Heart left ventricle (tissue), 16 donors: ENCODE results near the gene MICAL3. TPM values are rescaled to one million over a fixed set of nuclear protein-coding genes. Genes with fewer than 3 reads are reported as not detected.

Source experiments
- ATAC-seq, 4 donors: fragments of 200-7000 bp; cut with Tn5 transposase; one replicate each; pipeline ENCODE4 v1.9.1; 2020 to 2022; ENCODE audit warnings: moderate library complexity in 4 of 4, mild to moderate bottlenecking in 3 of 4, moderate number of reproducible peaks in 1 of 4
- DNase-seq, 5 donors: peaks; one replicate each; pipeline ENCODE4 v3.0.0-alpha.2; 2020
- H3K27ac ChIP-seq, 12 donors: fragments of 200-600 bp; sonication (generic) in 4 of 12; one replicate each; pipeline versions ENCODE4 v1.5.0 to v1.8.0; 2016 to 2022; ENCODE audit warnings: mild to moderate bottlenecking in 2 of 12
- H3K27me3 ChIP-seq, 9 donors: fragments of 200-600 bp; sonication (generic) in 2 of 9; one replicate each; pipeline versions ENCODE4 v1.5.1 to v1.8.0; 2016 to 2022; ENCODE audit warnings: mild to moderate bottlenecking in 3 of 9
- H3K36me3 ChIP-seq, 9 donors: fragments of 200-600 bp; sonication (generic) in 2 of 9; one replicate each; pipeline versions ENCODE4 v1.5.0 to v1.8.0; 2018 to 2022; ENCODE audit warnings: mild to moderate bottlenecking in 2 of 9
- H3K4me1 ChIP-seq, 12 donors: fragments of 200-600 bp; sonication (generic) in 4 of 12; one replicate each; pipeline versions ENCODE4 v1.5.0 to v1.8.0; 2016 to 2022; ENCODE audit warnings: mild to moderate bottlenecking in 3 of 12
- H3K4me3 ChIP-seq, 12 donors: fragments of 200-600 bp; sonication (generic) in 4 of 12; one replicate each; pipeline versions ENCODE4 v1.5.0 to v1.8.0; 2017 to 2022; ENCODE audit warnings: mild to moderate bottlenecking in 9 of 12, moderate library complexity in 4 of 12
- H3K9me3 ChIP-seq, 12 donors: fragments of 200-600 bp; sonication (generic) in 4 of 12; one replicate each; pipeline versions ENCODE4 v1.5.0 to v1.8.0; 2016 to 2022; ENCODE audit warnings: mild to moderate bottlenecking in 1 of 12
- CTCF ChIP-seq, 12 donors: fragments of 200-600 bp; sonication (generic) in 4 of 12; IDR thresholded peaks; one replicate each; pipeline versions ENCODE4 v1.5.0 to v1.8.0; 2018 to 2022; ENCODE audit warnings: antibody characterized with exemption in 12 of 12, mild to moderate bottlenecking in 5 of 12
- POLR2A ChIP-seq, 2 donors: fragments of 450-650 bp; IDR thresholded peaks; one replicate each; pipeline ENCODE4 v1.6.1; 2017; ENCODE audit warnings: antibody characterized with exemption in 2 of 2, mild to moderate bottlenecking in 2 of 2, moderate library complexity in 2 of 2
- WGBS, 4 donors: extraction: QIAGEN DNeasy Blood & Tissue Kit in 2 of 4; methylation state at CpG; one replicate each; pipeline versions ENCODE4 v1.1.5 to v1.1.7; 2013 to 2018; 5-methylcytosine and 5-hydroxymethylcytosine counted together
- intact Hi-C, 10 donors: fragments of 100-400 bp; cut with DNase I; formaldehyde crosslinking; loops; one replicate each; pipeline versions ENCODE4 v1.11.1 to v1.14.2; 2022
- polyA plus RNA-seq, 2 donors: library from polyadenylated mRNA; stranded (reverse); fragments of 200-250 nt; gene quantifications; one replicate each; pipeline ENCODE4 v1.2.3, GENCODE V29; 2013
- total RNA-seq, 9 donors: library from RNA; depleted of rRNA in 2 of 9; stranded (reverse); fragments of >200 nt in 2 of 9; fragmentation: NEBNext Ultra II Directional in 3 of 9; extraction: Animal tissue kit (Norgen Biotek cat#: 25700) in 3 of 9; gene quantifications; one replicate each; pipeline versions ENCODE4 v1.1.0 to v1.2.4, GENCODE V29; 2016 to 2023
- donor health status: ischemic (EF 13 %, LVEDD 7.1; RV severe dilation, severe dysfunction).
- donor health status: healthy with polysubstance abuse.
- donor health status: DM: no; HTN: yes; CAD: no.
- donor health status: DM: no; HTN: no; CAD: no.
- donor health status: ischemic (EF 25% LVEDD 6.9; RV normal size, moderate dysfunction).
- donor health status: ischemic (EF 25% LVEDD 5.7; RV mildly dilated, moderate dysfunction).
- donor health status: healthy.
- donor health status: DM: yes; HTN: yes; CAD: no.
- donor health status: ischemic (EF 35%, LVEDD 5.7; RV mildly dilated, moderate dysfunction).
- donor health status: nonischemic (EF 11% LVEDD 7.7; RV severe dilation, severe dysfunction).
- donor health status: DM: yes; HTN: yes; CAD: no.
- donor health status: PGD.
- donor health status: ischemic (EF 29% LVEDD 5.4; RV normal size, mild dysfunction).
- donor health status: nonischemic (EF 23%, LVEDD 6.1; RV moderate dilation, normal function).

The MICAL3 gene
- total and polyA plus RNA-seq, 11 donors: 41.3 to 125 (median 83.3) TPM

- DNase-seq (peak; percentile 82 to 93 (median 83)), ATAC-seq (peak; percentile 80 to 89 (median 85))
- peaks cover 0 to 32% (median 26%) of the 10 kb centered on the region in 9 donors for H3K36me3 ChIP-seq
- intact Hi-C loops: loop anchor here in 4 of 10 donors (5.0 to 10.0 kb wide), 4 partner anchors 44 to 612 kb away; partner anchors contain the start of gene SLC25A18 (in 1 of the 4)
- TF ChIP-seq POLR2A (IDR thresholded peaks at IDR 0.05) (no peak), CTCF (IDR thresholded peaks at IDR 0.05) (peak in 7 of 12 donors; percentile 6 to 43 (median 24))
- peaks cover 0 to 49% (median 27%) of the 10 kb centered on the region in 12 donors for H3K4me1 ChIP-seq
- 27 to 42% (median 31%) methylated on average over 13 to 18 of the region's 18 CpGs for WGBS, 4 donors
- peak overlapping the region; percentile 59 to 90 (median 84) for H3K27ac ChIP-seq
- no peaks in the 10 kb centered on the region for H3K9me3 ChIP-seq
- H3K4me3 ChIP-seq: no peak overlapping the region
- no peaks in the 10 kb centered on the region for H3K27me3 ChIP-seq
These were observed 237.8 kb downstream of the MICAL3 start for GRCh38 chr22:17786435-17787161.

- peak in 4 of 5 donors; percentile 62 to 82 (median 70) for DNase-seq
- Histone ChIP-seq H3K27ac (peak overlapping the region; percentile 59 to 90 (median 84)), H3K4me3 (no peak overlapping the region), H3K27me3 (no peaks in the 10 kb centered on the region), H3K9me3 (no peaks in the 10 kb centered on the region), H3K4me1 (peaks cover 0 to 57% (median 29%) of the 10 kb centered on the region in 12 donors), H3K36me3 (peaks cover 0 to 25% (median 21%) of the 10 kb centered on the region in 9 donors)
- peak in 3 of 4 donors; percentile 6 to 28 (median 18) for ATAC-seq
- WGBS, 4 donors: 70 to 83% (median 77%) methylated on average over 34 to 37 of the region's 37 CpGs
- intact Hi-C loops: loop anchor here in 4 of 10 donors (5.0 to 10.0 kb wide), 4 partner anchors 43 to 611 kb away; partner anchors contain the start of gene SLC25A18 (in 1 of the 4)
- TF ChIP-seq CTCF (IDR thresholded peaks at IDR 0.05): peak; percentile 25 to 65 (median 48)
- TF ChIP-seq POLR2A (IDR thresholded peaks at IDR 0.05): no peak
These were observed 238.9 kb downstream of the MICAL3 start for GRCh38 chr22:17785185-17786184.

GRCh38 chr22:17784776-17785175 is 239.6 kb downstream of the MICAL3 start:
- DNase-seq (peak in 1 of 5 donors; percentile 60), ATAC-seq (no peak)
- H3K4me3 ChIP-seq: no peak overlapping the region
- TF ChIP-seq CTCF (IDR thresholded peaks at IDR 0.05) (no peak), POLR2A (IDR thresholded peaks at IDR 0.05) (no peak)
- H3K9me3 ChIP-seq: no peaks in the 10 kb centered on the region
- H3K27ac ChIP-seq: peak overlapping the region in 3 of 12 donors; percentile 4 to 90 (median 84)
- 78 to 88% (median 84%) methylated on average over 7 to 11 of the region's 11 CpGs for WGBS, 4 donors
- intact Hi-C loops: loop anchor here in 4 of 10 donors (5.0 to 10.0 kb wide), 4 partner anchors 42 to 610 kb away; partner anchors contain the start of gene SLC25A18 (in 1 of the 4)
- peaks cover 0 to 18% (median 14%) of the 10 kb centered on the region in 9 donors for H3K36me3 ChIP-seq
- H3K27me3 ChIP-seq: no peaks in the 10 kb centered on the region
- H3K4me1 ChIP-seq: peaks cover 0 to 57% (median 29%) of the 10 kb centered on the region in 12 donors
